Esophagus squamous epithelium (tissue), 5 donors: ENCODE data around the gene BNIP3. TPM values are rescaled to one million over a fixed set of nuclear protein-coding genes. Genes with fewer than 3 reads are reported as not detected.

Experiments
- DNase-seq: peaks from one replicate; lab custom pipeline; 2025; lab: John Stamatoyannopoulos, UW
- H3K27ac ChIP-seq, 4 donors: fragments of 200-600 bp; sonication (generic); one replicate each; pipeline ENCODE4 v1.5.1; 2016 to 2019; ENCODE audit warnings: mild to moderate bottlenecking in 1 of 4
- H3K27me3 ChIP-seq, 4 donors: fragments of 200-600 bp; sonication (generic); 1 replicate in 3 of 4; 2 replicates in 1 of 4; pipeline versions ENCODE4 v1.5.1 to v1.6.0; 2017 to 2021; ENCODE audit warnings: antibody characterized with exemption in 1 of 4
- H3K36me3 ChIP-seq, 3 donors: fragments of 200-600 bp; sonication (generic); one replicate each; pipeline ENCODE4 v1.5.1; 2016 to 2019
- H3K4me1 ChIP-seq, 3 donors: fragments of 200-600 bp; sonication (generic); one replicate each; pipeline ENCODE4 v1.5.1; 2017 to 2019
- H3K4me3 ChIP-seq, 4 donors: fragments of 200-600 bp; sonication (generic); 1 replicate in 3 of 4; 2 replicates in 1 of 4; pipeline ENCODE4 v1.5.1; 2016 to 2019; ENCODE audit warnings: mild to moderate bottlenecking in 2 of 4, moderate library complexity in 1 of 4
- H3K9me3 ChIP-seq, 3 donors: fragments of 200-600 bp; sonication (generic); one replicate each; pipeline ENCODE4 v1.5.1; 2016 to 2019
- CTCF ChIP-seq, 6 experiments: fragments of 450-650 bp in 4 of 6; fragments of 200-600 bp in 2 of 6; sonication (generic) in 2 of 6; IDR thresholded peaks; one replicate each; pipeline ENCODE4 v1.5.1; 2016 to 2019; ENCODE audit warnings: antibody characterized with exemption in 6 of 6, mild to moderate bottlenecking in 4 of 6, moderate library complexity in 4 of 6
- POLR2A ChIP-seq, 4 donors: fragments of 450-650 bp; IDR thresholded peaks; one replicate each; pipeline ENCODE4 v1.6.1; 2017; ENCODE audit warnings: antibody characterized with exemption in 4 of 4, mild to moderate bottlenecking in 4 of 4, moderate library complexity in 3 of 4
- WGBS, 2 donors: methylation state at CpG; one replicate each; pipeline ENCODE4 v1.1.5; 2018; 5-methylcytosine and 5-hydroxymethylcytosine counted together
- intact Hi-C: fragments of 100-400 bp; cut with DNase I; formaldehyde crosslinking; loops from one replicate; pipeline ENCODE4 v1.15.0; 2022
- total RNA-seq, 4 donors: library from RNA; depleted of rRNA; stranded (reverse); fragments of >200 nt; gene quantifications; one replicate each; pipeline ENCODE4 v1.1.0, GENCODE V29; 2016
- donor health status: DM: yes; HTN: yes; CAD: no.

The BNIP3 gene
- total RNA-seq, 4 donors from 2014 or later, result 35.2 to 83.8 (median 73.9) TPM

DNA sequence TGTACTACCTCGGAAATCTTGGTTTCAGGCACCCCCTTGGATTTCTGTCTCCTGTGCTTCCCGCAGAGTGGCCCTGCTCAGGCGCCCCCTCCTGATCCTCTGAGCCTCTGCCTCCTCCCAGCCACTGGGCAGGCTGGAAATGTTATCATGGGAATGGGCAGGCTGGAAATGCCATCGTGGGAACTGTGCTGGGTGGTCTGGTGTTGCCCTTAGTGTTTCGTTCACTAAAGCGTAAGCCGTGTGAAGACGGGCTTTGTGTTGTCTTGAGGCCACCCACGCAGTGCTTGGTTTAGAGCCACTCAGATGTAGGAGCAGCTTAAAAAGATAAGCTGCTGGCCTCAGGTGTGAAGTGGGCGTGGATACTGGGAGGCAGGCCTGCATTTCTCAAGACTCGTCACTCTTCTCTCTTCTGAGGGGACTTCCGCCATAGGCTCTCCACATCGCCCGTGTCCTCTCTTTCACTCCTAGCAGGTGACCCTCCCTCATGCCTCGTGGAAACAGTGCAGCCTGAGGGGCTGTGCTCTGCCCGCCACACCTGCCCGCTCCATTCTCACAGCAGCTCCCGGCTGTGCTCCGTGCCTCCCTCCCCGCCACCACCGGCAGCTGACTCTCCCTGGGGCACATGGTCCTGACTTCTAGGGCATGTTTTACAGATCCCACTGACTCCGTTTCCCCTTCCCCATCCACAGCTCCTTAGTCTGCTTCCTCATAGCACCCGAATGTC lies 52.4 kb downstream of the BNIP3 start:
- H3K27me3 ChIP-seq, result no peaks in the 10 kb centered on the region
- TF ChIP-seq CTCF (IDR thresholded peaks at IDR 0.05), result no peak
- DNase-seq, result no peak
- no peak overlapping the region for H3K4me3 ChIP-seq
- peaks cover 0 to 57% (median 24%) of the 10 kb centered on the region in 3 donors for H3K4me1 ChIP-seq
- intact Hi-C loops, result no loop called here
- no peak overlapping the region for H3K27ac ChIP-seq
- WGBS, 2 donors, result 81 to 90% methylated on average over 17 to 19 of the region's 23 CpGs
- peaks cover 0 to 9% (median 9%) of the 10 kb centered on the region in 3 donors for H3K9me3 ChIP-seq
- peaks cover 0 to 3% (median 0%) of the 10 kb centered on the region in 3 donors for H3K36me3 ChIP-seq

DNA sequence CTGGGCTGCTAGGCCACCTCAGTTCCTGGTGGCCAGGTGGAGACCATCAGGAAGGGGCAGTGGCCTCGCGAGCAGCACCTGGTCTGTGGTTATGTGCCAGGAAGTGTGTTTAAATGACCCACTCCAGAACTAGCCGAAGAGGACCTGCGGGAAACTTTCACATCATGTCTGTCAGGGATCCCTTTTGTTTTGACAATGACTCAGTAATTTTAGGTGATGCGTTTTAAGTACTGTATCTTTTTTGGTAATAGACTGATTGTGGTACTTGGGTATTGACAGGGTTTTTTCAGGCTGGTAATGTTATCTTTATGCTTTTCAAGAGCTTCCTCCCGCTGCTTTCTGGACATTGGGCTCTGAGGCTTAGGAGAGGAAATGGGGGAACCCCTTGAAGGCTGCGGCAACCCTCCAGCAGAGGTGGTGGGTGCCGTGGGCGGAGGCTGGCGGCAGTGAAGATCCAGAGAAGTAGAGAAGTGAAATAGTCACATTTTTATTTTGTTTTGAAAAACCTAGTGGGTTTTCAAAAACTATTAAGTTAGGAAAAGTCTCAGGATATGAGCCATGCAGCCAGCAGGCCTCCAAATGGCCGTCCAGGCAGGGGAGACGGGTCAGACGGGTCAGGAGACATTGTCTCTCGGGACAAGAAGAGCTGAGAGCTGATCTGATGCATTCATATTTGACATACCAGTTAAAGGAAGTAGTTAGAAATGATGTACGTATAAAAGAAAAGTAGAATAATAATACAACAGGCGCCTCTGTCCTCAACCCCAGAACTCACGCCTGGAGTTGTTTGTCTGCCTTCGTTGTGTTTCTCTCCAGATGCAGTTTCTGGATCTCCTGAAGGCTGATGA lies 53.3 kb downstream of the BNIP3 start:
- no peak for DNase-seq
- H3K27me3 ChIP-seq, result no peaks in the 10 kb centered on the region
- H3K36me3 ChIP-seq, result no peaks in the 10 kb centered on the region
- intact Hi-C loops, result no loop called here
- H3K9me3 ChIP-seq, result peaks cover 0 to 9% (median 9%) of the 10 kb centered on the region in 3 donors
- no peak overlapping the region for H3K27ac ChIP-seq
- no peak overlapping the region for H3K4me3 ChIP-seq
- TF ChIP-seq POLR2A (IDR thresholded peaks at IDR 0.05), result no peak
- 73 to 80% methylated on average over 16 to 17 of the region's 18 CpGs for WGBS, 2 donors
- H3K4me1 ChIP-seq, result peaks cover 0 to 57% (median 24%) of the 10 kb centered on the region in 3 donors

GRCh38 chr10:131926743-131927595 lies 54.8 kb downstream of the BNIP3 start:
- WGBS, 2 donors, result 94 to 95% methylated on average over 16 to 25 of the region's 28 CpGs
- H3K27me3 ChIP-seq, result no peaks in the 10 kb centered on the region
- no peak overlapping the region for H3K27ac ChIP-seq
- H3K4me3 ChIP-seq, result no peak overlapping the region
- no peak for DNase-seq
- intact Hi-C loops, result no loop called here
- peaks cover 0 to 53% (median 24%) of the 10 kb centered on the region in 3 donors for H3K4me1 ChIP-seq
- peaks cover 0 to 9% (median 9%) of the 10 kb centered on the region in 3 donors for H3K9me3 ChIP-seq
- no peaks in the 10 kb centered on the region for H3K36me3 ChIP-seq
- no peak for TF ChIP-seq POLR2A (IDR thresholded peaks at IDR 0.05)
- no peak for TF ChIP-seq CTCF (IDR thresholded peaks at IDR 0.05)

GRCh38 chr10:131926253-131926652 lies 55.5 kb downstream of the BNIP3 start:
- Histone ChIP-seq H3K4me1 (peaks cover 0 to 53% (median 24%) of the 10 kb centered on the region in 3 donors), H3K27me3 (no peaks in the 10 kb centered on the region), H3K9me3 (peaks cover 0 to 9% (median 9%) of the 10 kb centered on the region in 3 donors), H3K27ac (no peak overlapping the region), H3K4me3 (no peak overlapping the region), H3K36me3 (no peaks in the 10 kb centered on the region)
- intact Hi-C loops, result no loop called here
- WGBS, 2 donors, result 94 to 98% methylated on average over 7 to 10 of the region's 10 CpGs
- no peak for DNase-seq
- TF ChIP-seq CTCF (IDR thresholded peaks at IDR 0.05) (no peak), POLR2A (IDR thresholded peaks at IDR 0.05) (no peak)

- no peak overlapping the region for H3K27ac ChIP-seq
- H3K9me3 ChIP-seq, result peaks cover 0 to 9% (median 9%) of the 10 kb centered on the region in 3 donors
- no peak for DNase-seq
- H3K27me3 ChIP-seq, result no peaks in the 10 kb centered on the region
- intact Hi-C loops, result no loop called here
- peaks cover 2 to 53% (median 22%) of the 10 kb centered on the region in 3 donors for H3K4me1 ChIP-seq
- TF ChIP-seq POLR2A (IDR thresholded peaks at IDR 0.05) (no peak), CTCF (IDR thresholded peaks at IDR 0.05) (no peak)
- no peaks in the 10 kb centered on the region for H3K36me3 ChIP-seq
- H3K4me3 ChIP-seq, result no peak overlapping the region
- WGBS, 2 donors, result 86 to 90% methylated on average over 8 to 9 of the region's 9 CpGs
Measured at GRCh38 chr10:131925716-131926115, 56.0 kb downstream of the BNIP3 start.
